NCI-H1417 treated with DMSO at 0.1 percent for 48 hours (cell line): ENCODE measurements around the gene ZNF473.
"Not testable (repeated sequence)": the region's sequence is repeated elsewhere in the genome, so short reads cannot be mapped to it uniquely, and the experiment has no call there.

ENCODE experiments used
- DNase-seq: peaks from one replicate; lab custom pipeline; 2025; lab: John Stamatoyannopoulos, UW

The ZNF473 gene

GRCh38 chr19:50099696-50100095 is 73.9 kb downstream of the ZNF473 start:
- not testable (repeated sequence) for DNase-seq

GRCh38 chr19:50100946-50101345 is 75.1 kb downstream of the ZNF473 start:
- DNase-seq: not testable (repeated sequence)
